SK-N-SH treated with all-trans-retinoic acid at 6 μM for 48 hours (cell line): ENCODE results near the gene RARRES1.

Experiments
- ARNTL ChIP-seq: fragments of 450-650 bp; formaldehyde crosslinking; IDR thresholded peaks from 2 replicates; pipeline ENCODE4 v1.5.0; 2020; ENCODE audit warnings: low read depth, mild to moderate bottlenecking, moderate library complexity, borderline replicate concordance
- RARB ChIP-seq: fragments of 250-450 bp; sonication (Bioruptor Pico); IDR thresholded peaks from 2 replicates; pipeline ENCODE4 v1.8.0; 2021; ENCODE audit warnings: mild to moderate bottlenecking, moderate library complexity
- ZC3H10 ChIP-seq: fragments of 250-450 bp; sonication (Bioruptor Pico); IDR thresholded peaks from 2 replicates; pipeline ENCODE4 v1.5.1; 2021; ENCODE audit warnings: mild to moderate bottlenecking, moderate library complexity
- ZNF8 ChIP-seq: fragments of 450-650 bp; formaldehyde crosslinking; IDR thresholded peaks from 2 replicates; pipeline ENCODE4 v1.5.0; 2020; ENCODE audit warnings: mild to moderate bottlenecking, moderate library complexity
- TF ChIP-seq, protein P1 (sequence below): fragments of 250-450 bp; sonication (Bioruptor Pico); IDR thresholded peaks from 2 replicates; pipeline ENCODE4 v1.8.0; 2020; ENCODE audit warnings: mild to moderate bottlenecking, moderate library complexity, borderline replicate concordance

DNA sequence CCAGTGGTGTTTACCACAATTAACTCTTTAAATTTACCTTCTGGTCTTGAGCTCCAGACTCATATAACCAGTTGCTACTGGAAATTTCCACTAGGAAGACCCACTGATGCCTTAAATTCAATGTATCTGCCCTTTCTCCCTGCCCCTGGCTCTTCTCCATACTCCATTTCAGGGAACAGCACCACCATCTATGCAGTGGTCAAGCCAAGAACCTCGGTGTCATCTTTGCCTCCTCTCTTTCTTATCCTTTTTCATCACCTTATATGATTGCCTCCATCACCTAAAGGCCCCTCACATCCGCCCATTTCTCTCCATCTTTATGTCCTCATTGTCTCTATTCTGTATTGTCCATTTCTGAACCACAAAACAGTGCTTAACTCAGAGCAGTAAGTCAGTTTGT is 48.9 kb upstream of the RARRES1 start:
- TF ChIP-seq ZNF8 (CRISPR knock-in tag) (no peak), RARB (CRISPR knock-in tag) (no peak), ZC3H10 (CRISPR knock-in tag) (no peak), ARNTL (CRISPR knock-in tag) (no peak)
- TF ChIP-seq, protein P1, sequence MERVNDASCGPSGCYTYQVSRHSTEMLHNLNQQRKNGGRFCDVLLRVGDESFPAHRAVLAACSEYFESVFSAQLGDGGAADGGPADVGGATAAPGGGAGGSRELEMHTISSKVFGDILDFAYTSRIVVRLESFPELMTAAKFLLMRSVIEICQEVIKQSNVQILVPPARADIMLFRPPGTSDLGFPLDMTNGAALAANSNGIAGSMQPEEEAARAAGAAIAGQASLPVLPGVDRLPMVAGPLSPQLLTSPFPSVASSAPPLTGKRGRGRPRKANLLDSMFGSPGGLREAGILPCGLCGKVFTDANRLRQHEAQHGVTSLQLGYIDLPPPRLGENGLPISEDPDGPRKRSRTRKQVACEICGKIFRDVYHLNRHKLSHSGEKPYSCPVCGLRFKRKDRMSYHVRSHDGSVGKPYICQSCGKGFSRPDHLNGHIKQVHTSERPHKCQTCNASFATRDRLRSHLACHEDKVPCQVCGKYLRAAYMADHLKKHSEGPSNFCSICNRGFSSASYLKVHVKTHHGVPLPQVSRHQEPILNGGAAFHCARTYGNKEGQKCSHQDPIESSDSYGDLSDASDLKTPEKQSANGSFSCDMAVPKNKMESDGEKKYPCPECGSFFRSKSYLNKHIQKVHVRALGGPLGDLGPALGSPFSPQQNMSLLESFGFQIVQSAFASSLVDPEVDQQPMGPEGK (CRISPR knock-in tag), result no peak
